ENCODE results near the gene LOXL3. TPM values are rescaled to one million over a fixed set of nuclear protein-coding genes. Genes with fewer than 3 reads are reported as not detected.

Gene LOXL3
- 3.2 TPM in 2 replicates for total RNA-seq (2014; rRNA removed; shearing (Covaris generic))

- peak; percentile 75 for DNase-seq (ENCODE audit: low spot score)
Measured at GRCh38 chr2:74553892-74554819, at the start of gene LOXL3, which contains the start of gene DOK1. LOXL3 (minus strand) TSS chr2:74553942; CDS start chr2:74552634, 1,308 bp downstream. DOK1 (plus strand) TSS chr2:74554720; CDS start chr2:74554755, 35 bp downstream.

GRCh38 chr2:74602586-74603281 lies 49.0 kb upstream of the LOXL3 start:
- DNase-seq (ENCODE audit: low spot score): peak; percentile 87

GRCh38 chr2:74599676-74600075 lies 45.9 kb upstream of the LOXL3 start:
- DNase-seq (ENCODE audit: low spot score): no peak

- DNase-seq (ENCODE audit: low spot score): no peak
Measured at GRCh38 chr2:74597410-74597809, 43.7 kb upstream of the LOXL3 start.

- no peak for DNase-seq (ENCODE audit: low spot score)
Measured at GRCh38 chr2:74596584-74596983, 42.8 kb upstream of the LOXL3 start.

- no peak for DNase-seq (ENCODE audit: low spot score)
Measured at GRCh38 chr2:74593826-74594772, 40.4 kb upstream of the LOXL3 start.

GRCh38 chr2:74588664-74589063 lies 34.9 kb upstream of the LOXL3 start:
- no peak for DNase-seq (ENCODE audit: low spot score)

- DNase-seq (ENCODE audit: low spot score): peak; percentile 70
Measured at GRCh38 chr2:74587664-74588277, 34.0 kb upstream of the LOXL3 start.

GRCh38 chr2:74585406-74586185 lies 31.9 kb upstream of the LOXL3 start:
- no peak for DNase-seq (ENCODE audit: low spot score)

- DNase-seq (ENCODE audit: low spot score): peak; percentile 44
Measured at GRCh38 chr2:74584088-74584645, 30.4 kb upstream of the LOXL3 start.

- peak; percentile 71 for DNase-seq (ENCODE audit: low spot score)
Measured at GRCh38 chr2:74583504-74583903, 29.8 kb upstream of the LOXL3 start.

- no peak for DNase-seq (ENCODE audit: low spot score)
Measured at GRCh38 chr2:74582184-74582583, 28.4 kb upstream of the LOXL3 start.

- DNase-seq (ENCODE audit: low spot score): no peak
Measured at GRCh38 chr2:74581463-74581862, 27.7 kb upstream of the LOXL3 start.

- DNase-seq (ENCODE audit: low spot score): no peak
Measured at GRCh38 chr2:74578408-74578807, 24.7 kb upstream of the LOXL3 start.

GRCh38 chr2:74577448-74577847 lies 23.7 kb upstream of the LOXL3 start:
- no peak for DNase-seq (ENCODE audit: low spot score)

- no peak for DNase-seq (ENCODE audit: low spot score)
Measured at GRCh38 chr2:74576863-74577229, 23.1 kb upstream of the LOXL3 start.

- no peak for DNase-seq (ENCODE audit: low spot score)
Measured at GRCh38 chr2:74576211-74576862, 22.6 kb upstream of the LOXL3 start.

- DNase-seq (ENCODE audit: low spot score): no peak
Measured at GRCh38 chr2:74575320-74575719, 21.6 kb upstream of the LOXL3 start.

- DNase-seq (ENCODE audit: low spot score): peak; percentile 83
Measured at GRCh38 chr2:74573747-74574562, 20.2 kb upstream of the LOXL3 start.
